Kidney tubule cell (primary cell): Measurements from ENCODE around the gene PRMT3.
"Not testable (repeated sequence)": the region's sequence is repeated elsewhere in the genome, so short reads cannot be mapped to it uniquely, and the experiment has no call there.

Experiments
- DNase-seq: peaks from one replicate; pipeline ENCODE4 v3.0.0-alpha.2; 2018; ENCODE audit warnings: low spot score

The PRMT3 gene

DNA sequence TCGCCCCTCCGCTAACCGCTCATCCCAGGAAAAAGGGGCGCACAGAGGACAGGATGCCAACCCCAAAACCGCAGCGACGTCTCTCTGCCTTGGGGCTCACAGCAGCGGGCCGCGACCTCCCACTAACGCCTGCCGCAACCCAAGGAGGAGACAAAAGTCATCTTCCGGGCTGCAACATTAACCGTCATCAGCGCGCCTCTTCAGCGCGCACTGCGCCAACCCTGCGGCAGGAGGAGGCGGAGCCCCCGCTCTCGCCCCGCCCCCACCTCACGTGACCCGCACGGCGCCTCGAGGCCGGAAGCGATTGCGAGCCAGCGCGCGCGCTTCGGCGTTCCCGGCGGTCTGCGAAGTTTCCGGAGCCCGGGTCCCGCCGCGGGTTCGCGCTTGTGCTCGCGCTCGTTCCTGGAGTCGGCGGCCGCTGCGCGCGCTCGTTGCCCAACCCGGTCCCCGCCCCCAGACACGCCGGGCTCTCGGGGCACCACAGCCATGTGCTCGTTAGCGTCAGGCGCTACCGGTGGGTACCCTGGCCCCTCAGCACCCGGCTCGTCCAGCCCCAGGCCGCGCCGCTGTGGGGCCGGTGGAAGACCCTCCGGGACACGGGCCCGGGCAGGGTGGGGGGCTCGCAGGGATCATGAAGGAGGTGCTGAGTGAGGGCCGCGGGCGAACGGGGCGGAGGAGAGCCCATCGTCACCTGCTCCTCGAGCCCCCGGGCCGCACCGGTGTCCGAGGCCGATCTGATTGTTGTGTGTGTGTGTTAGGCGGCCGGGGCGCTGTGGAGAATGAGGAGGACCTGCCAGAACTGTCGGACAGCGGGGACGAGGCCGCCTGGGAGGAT, at the start of gene PRMT3:
Gene PRMT3, plus strand, starts transcription at position 456 of the 835 bp plus-strand sequence. Its CDS starts 31 bp downstream, at position 487.
- DNase-seq: peak; percentile 94

DNA sequence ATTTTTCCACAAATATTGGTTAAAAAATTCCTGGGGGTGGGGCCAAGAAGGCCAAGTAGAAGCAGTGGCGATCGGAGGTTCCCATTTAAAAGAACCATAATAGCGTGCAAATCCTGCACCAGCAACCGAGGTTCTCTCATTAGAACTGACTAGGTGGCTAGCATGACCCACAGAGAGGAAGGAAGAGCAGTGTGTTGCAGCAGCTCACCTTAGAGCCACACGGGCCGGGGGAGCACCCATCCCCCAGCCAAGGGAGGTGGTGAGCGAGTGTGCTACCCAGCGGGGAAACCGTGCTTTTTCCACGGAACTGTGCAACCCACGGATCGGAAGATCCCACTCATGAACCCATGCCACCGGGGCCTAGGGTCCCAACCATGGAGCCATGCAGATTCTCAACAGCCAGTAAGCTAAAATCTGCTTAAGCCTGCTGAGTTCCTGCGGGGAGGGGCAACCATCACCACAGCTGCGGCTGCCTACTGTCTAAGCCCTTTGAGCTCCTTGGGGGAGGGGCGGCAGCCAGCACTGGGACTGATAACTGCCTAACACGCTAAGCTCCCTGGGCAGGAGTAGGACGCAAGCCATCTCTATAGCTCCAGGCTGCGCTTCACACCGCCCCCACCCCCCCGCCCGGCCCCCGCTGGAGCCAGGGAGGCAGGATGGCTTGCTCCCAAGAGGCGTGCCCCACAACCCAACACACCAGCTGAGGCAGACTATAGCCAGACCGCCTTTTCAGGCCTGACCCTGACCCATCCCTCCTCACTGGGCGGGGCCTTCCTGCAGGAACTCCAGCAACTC, 45.0 kb upstream of the PRMT3 start:
- DNase-seq: no peak

DNA sequence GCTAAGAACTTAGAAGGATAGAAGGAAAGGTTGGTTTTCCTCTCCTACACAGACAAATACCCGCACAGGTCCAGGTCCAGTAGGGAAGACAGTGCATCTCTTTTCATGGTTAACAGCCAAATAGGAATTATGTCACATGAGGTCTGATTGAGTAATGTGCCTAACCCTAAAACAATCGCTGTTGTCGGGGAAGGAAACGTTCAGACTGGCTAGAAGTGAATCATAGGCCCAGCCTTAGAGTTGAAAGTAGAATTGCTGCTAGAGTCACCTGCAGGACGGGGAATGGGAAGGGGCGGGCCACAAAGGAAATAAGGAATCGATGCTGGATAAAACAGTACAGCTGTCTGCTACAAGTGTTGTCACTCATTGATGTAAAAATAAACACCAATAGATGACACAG, 36.4 kb upstream of the PRMT3 start:
- DNase-seq: no peak

DNA sequence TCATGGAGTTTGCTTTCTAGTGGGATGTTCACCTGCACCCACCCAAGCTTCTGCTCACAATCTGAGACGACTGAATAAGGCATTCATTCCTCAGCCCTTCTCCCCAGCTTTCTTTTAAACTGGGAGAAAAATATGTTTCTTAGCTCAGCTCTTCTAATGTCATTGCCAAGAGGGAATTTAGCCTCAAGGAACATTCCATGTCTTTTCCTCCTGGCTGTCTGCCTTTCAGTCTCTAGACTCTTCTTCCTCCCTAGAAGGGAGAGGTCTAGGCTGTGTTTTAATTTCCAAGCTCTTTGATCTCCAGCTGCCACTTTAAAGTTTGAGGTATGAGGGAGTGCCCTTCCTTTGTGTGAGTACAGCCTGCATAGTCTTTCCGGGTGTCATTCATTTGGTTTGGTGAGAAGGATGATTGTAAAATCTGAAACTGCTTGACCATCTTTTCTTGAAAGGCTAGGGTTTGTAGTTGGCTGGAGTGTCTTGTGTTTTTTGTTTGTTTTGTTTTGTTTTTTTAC, 35.7 kb upstream of the PRMT3 start:
- DNase-seq: no peak

DNA sequence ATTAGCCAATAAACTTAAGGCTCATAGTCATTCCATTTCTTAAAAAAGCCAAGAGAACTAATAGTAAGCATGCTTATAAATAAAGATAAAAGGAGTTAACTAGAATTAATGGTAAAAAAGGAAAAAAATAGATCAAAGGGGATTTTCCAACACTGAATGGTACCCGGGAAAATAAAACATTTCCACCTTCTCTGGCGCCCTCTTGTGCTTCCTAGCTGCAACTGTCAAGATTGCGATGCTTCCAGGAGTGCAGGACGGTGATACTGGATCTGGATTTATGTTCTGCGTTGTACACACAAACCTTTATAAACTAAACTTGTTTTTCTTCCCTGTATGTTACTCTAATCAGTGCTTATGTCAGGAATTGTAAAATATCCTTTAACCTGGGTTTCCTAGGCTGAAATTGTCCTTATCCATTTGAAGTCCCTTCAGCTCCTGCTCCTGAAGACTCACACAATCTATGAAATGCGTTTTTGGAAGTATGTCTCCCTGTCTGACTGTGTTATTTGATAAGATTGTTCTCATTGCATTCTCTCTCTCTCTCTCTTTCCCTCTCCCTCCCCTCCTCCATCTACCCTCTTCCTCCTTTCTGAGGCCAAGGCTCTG, 33.6 kb upstream of the PRMT3 start:
- DNase-seq: peak; percentile 46

DNA sequence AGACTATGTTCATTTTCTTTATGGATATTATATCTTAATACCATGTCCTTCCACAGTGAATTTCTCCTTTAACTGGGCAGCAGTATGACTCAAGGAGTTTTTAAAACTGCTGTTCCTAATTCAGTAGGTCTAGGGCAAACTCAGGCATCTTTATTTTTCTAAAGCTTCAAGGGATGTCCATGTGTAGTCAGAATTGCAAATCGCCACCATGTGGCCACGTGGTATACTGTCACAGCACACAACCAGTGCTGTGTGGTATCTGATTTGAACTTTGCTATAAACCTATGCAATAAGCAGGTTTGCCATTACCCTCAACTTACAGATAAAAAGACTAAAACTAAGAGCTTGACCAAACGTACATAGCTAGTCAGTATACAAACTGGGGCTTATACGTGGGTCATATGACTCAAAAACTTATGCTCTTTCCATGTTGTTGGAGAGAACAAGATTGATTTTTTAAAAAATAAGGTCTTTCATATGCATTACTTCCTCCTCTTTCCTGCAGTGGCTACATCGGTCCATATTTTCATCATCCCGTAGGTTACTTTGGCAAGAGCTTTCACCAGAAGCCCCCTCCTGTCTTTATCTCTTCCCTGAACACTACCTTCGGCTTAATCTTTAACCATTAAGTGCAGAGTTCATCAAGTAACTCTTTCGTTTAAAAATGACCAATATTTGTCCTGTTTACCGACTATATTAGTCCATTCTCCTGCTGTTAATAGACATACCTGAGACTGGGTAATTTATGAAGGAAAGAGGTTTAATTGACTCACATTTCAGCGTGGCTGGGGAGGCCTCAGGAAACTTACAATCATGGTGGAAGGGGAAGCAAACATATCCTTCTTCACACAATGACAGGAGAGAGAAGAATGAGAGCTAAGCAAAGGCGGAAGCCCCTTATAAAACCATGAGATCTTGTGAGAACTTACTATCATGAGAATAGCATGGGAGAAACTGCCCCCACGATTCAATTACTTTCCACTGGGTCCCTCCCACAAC, 32.0 kb upstream of the PRMT3 start:
- DNase-seq: peak; percentile 54

DNA sequence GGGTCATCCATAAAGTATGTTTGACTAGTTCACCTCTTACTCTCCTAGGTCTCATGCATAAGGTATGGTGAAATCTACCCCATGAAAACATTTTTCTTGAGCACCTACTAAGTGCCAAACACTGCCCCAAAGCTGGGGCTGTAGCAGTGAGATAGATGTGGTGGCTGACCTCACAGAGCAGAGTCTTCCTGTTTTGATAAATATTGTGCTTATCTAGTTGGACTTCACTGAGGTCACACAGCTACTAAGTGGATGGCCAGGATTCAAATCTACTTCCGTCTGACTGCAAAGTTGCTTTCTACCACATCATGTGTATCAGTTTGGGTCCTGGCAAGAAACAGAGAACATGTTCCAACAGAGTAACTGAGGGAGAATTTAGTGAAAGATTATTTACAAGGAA, 30.4 kb upstream of the PRMT3 start:
- no peak for DNase-seq

DNA sequence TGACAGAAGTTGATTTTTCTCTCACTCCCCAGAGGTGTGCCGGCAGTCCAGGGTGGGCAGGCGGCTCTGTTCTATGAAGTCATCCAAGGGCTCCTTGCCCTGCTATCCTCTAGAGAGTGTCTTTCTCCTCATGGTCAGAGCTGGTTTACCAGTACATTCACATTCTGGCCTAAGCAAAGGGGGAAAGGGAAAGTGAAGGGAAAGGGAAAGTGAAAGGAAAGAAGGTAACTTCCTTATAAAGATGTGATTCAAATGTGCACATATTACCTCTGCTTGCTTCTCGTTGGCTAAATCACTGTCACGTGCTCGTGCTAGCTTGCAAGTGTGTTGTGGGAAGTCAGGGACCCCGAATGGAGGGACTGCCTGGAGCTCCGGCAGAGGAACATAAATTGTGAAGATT, 26.9 kb upstream of the PRMT3 start:
- DNase-seq: peak; percentile 77

DNA sequence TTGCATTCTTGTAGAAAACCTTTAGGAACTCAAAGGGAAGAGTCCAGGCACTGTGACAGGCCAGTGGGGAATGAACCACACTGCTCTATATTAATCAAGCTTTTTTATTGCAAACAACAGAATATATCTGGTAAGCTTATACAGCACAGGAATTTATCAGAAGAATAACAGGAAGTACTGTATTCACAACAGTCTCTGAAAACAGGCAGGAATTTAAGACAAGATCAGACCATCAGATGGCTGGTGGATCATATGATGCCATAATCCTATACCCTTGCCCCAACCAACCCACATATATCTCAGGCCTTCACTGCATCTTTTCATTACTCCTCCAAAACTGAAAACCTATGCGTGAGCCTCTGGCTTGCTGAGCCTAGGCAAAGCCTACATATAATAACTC, 25.0 kb upstream of the PRMT3 start:
- DNase-seq: no peak

DNA sequence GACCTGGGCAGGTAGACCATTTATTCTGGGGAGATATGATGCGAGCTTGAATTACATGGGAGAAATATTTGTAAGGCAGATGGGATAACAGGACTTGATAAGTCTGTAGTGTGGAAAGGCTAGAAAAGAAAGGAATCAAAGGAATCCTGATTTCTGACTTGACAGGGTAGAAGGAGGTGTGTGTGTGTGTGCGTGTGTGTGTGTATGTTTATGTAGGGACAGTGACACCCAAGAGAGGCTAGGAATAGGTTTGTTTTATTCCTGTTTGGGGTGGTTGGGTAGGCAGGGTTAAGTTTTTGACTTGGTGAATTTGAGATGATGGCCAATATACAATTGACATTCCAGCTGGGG, 24.4 kb upstream of the PRMT3 start:
- no peak for DNase-seq

DNA sequence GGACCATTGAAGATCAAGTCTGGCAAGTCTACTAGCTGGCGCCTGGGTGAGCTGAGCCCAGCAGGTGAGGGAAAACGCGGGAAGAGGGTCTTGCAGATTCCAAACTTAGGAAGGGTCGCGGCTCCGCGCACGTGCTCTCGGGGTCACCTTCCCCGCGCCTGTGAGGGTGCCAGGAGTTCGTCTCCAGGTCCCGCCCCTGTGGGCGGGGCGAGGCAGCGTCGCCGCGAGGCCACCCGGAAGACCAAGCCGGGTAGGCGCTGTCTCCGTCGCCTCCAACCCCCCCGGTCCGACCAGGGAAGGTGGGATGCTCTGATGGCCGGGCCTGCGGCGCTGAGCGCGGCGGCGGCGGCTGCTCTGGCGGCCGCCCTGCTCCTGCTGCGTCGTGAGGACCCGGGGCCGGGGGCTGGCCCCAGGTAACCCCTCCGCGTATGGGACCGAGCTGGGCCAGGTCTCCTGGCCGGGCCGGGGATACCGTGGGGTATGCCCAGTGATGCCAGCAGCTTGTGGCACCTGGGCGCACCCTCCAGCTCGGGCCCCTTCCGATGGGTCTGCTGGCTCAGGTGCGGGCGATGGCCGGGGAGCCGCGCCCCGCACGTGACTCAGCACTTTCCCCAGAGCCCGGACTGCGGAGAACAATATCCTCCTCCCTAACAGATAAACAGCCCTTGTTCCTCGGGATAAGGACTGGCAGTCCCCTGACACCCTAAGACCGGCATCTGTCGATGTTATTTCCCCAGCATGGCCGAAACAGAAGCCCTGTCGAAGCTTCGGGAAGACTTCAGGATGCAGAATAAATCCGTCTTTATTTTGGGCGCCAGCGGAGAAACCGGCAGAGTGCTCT, 23.8 kb upstream of the PRMT3 start, which contains the start of gene HTATIP2:
Gene HTATIP2, plus strand, starts transcription at position 215 of the 841 bp plus-strand sequence. Its CDS starts 524 bp downstream, at position 739.
- DNase-seq: peak; percentile 59

DNA sequence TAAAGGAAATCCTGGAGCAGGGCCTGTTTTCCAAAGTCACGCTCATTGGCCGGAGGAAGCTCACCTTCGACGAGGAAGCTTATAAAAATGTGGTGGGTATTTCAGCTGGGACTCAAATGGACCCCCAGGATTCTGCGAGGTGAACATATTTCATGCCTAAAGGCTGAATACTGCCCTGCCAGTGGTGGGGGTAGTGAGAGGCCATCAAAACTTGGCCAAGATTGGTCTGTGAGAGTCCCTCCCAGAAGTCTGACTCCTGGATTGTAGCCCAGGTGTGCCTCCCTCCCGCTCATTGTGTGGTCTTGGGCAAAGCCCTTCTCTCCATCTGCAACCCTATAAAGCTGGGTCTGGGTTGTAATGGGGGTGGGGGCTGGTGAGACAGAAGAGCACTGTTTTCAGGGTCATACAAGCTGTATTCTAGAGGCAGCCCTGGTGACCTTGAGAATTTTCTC, 23.1 kb upstream of the PRMT3 start:
- DNase-seq: no peak

DNA sequence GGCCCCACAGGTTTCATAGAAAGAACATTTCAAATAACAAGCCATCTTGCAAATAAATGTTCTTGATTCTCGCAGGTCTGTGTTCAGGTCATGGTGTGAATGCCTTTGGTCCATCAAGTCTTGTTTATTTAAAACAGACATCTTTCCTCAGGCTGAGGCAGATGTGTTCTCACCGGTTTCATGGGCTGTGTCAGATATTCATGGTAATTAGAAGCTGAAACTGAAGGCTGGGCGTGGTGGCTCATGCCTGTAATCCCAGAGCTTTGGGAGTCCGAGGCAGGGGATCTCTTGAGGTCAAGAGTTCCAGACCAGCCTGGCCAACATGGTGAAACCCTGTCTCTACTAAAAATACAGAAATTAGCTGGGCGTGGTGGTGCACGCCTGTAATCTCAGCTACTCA, 22.1 kb upstream of the PRMT3 start:
- not testable (repeated sequence) for DNase-seq

DNA sequence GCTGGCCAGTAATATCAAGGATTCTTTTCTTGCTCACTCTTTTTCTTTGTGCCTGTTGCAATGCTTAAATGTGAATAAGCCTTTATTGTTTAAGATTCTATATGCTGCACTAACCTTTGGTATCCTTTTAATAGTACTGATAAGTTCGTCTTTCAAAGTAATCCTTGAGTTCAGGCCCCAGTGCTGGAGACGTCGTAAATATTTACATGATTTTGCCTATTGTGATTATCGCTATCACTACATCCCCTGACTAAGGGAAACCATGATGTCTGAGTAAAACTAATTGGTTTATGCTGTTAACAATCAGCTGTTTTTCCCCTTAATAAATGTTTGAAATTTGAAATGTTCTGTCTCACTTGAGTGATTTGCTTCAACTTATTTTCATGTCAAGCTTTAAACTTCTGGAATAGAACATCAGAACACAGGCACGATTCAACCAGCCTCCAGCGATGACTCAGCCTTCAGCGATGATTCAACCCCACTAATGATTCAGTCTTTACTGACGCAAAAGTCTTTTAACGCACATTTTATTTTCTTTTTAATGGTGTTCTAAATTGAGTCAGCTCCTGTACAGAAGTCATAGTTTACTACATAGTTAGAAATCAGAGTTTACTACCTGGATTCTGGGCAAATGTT, 20.1 kb upstream of the PRMT3 start:
- peak; percentile 85 for DNase-seq

DNA sequence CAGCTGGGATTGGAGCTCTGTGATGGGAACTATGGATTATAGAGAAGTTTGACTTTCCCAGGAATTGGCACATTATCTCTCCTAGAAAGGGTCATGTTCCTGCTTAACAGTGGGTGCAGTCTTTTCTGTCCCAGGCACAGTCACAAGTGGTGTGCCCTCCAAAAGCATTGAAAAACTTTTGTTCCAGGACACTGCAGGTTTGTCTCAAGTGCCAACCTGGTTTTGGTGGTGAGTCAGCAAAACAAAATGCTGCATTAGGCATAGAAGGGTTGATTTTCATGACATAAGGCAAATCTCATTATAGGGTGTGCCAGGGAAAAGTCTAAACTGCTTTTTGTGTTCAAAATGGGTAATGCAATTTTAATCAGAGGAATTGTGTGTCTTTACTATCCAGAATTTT, 19.1 kb upstream of the PRMT3 start:
- DNase-seq: peak; percentile 44

DNA sequence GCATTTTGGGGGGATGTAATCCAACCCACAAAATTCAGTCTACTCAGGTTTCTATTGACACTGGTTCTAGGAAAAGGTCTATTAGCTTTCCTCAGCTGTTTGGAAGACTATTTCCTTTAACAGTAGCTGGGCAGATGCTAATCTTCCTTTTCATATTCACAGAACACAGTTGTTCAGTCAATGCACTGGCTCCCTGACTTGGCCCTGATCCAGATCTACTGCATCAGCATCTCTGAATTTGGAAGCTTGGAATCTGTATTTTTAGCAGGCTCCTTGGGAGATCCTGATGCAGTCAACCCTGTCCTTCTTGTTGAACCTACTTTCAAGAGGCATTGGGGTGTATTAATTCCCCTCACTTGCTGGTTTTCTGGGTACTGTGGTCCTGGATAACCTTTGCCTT, 17.7 kb upstream of the PRMT3 start:
- peak; percentile 27 for DNase-seq

DNA sequence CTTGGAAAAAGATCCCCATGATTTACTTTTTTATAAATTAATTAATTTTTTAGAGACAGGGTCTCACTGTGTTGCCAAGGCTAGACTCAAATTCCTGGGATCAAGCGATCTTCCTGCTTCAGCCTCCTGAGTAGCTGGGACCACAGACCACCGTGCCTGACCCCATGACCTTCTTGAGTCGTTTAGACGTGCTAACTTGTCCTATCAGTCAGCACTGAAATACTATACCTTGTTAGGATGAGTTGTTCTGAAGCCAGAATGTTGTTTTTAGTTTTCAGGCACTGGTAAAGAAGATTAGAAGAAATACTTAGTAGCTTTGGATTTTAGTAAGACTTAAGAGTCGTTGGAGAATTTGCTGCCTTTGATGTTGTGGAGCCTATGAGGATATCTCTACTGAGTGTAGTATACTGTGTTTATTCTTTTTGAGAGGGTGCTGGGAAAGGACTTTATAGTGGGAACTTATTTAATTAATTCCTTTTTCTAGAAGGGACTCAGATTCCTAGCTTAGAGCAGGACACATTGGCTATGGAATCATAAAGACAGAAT, 15.4 kb upstream of the PRMT3 start:
- DNase-seq: no peak

DNA sequence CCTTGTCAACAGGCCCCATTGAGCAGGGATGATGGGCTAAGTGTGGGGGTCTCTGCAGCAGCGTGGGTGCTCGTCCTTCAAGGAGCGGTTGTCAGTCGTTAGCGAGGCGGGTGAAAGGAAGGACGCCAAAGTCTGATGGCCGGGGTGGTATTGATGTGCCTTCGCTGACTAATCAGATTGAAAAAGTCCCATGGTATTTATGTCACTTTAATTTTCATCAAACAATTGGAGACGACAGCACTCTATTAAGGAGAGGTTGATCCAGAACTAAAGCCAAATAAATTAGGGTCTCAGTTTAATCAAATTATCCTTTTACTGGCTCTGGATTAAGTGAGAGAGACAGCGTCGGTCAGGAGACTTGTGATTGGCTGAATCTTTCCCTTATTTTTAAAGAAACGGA, 14.4 kb upstream of the PRMT3 start:
- no peak for DNase-seq

DNA sequence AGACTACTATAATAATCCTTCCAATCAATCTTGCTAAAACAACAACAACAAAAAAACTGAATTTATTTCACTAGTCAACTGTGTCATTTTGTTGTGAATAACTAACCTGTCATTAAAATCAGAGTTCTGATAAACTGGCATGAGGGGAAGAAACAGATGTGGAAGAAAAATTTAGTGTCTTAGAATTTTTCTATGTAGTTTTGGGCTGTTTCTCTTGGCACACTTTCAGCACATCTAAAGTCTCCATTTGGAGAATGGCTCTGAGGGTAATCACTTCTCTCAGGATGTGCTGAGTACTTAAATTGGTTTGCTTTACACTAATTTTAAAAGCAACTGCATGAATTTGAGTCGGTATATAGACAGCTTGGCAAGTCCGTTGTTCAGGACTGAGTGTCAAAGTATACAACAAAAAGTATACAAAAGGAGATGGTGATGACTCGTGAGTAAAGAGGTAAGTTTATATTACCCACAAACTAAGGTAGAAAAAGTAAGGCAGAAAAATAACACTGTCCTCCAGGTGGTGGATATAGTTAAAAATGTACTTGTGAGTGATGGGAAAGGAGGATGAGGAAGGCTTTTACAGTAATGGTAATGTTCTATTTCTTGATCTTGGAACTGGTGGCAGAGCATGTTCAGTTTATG, 13.8 kb upstream of the PRMT3 start:
- no peak for DNase-seq
